NK-92 (cell line): ENCODE data around the gene UBE2D2.
"Not testable (repeated sequence)": the region's sequence is repeated elsewhere in the genome, so short reads cannot be mapped to it uniquely, and the experiment has no call there.

Experiments used
- DNase-seq: peaks from one replicate; lab custom pipeline; 2025; ENCODE audit not compliant: unreplicated experiment; lab: John Stamatoyannopoulos, UW

Gene UBE2D2

GRCh38 chr5:139578325-139578724, 17.2 kb downstream of the UBE2D2 start:
- DNase-seq, result no peak

- DNase-seq, result not testable (repeated sequence)
These were observed 21.0 kb downstream of the UBE2D2 start for GRCh38 chr5:139582181-139582580.

- DNase-seq, result no peak
These were observed 23.0 kb downstream of the UBE2D2 start for GRCh38 chr5:139584137-139584536.

- not testable (repeated sequence) for DNase-seq
These were observed 27.0 kb downstream of the UBE2D2 start for GRCh38 chr5:139588116-139588515.

DNA sequence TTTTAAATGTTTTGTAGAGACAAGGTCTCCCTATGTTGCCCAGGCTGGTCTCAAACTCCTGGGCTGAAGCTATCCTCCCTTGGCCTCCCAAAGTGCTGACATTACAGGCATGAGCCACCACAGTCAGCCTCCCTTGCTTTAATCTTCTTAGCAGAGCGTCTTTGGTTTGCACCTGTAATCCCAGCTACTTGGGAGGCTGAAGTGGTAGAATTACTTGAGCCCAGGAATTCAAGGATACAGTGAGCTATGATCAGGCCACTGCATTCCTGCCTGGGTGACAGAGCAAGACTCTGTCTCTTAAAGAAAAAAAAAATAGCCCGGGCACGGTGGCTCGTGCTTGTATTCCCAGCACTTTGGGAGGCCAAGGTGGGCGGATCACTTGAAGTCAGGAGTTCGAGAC, 27.8 kb downstream of the UBE2D2 start:
- no peak for DNase-seq

- DNase-seq, result no peak
These were observed 31.1 kb downstream of the UBE2D2 start for GRCh38 chr5:139592289-139592688.

DNA sequence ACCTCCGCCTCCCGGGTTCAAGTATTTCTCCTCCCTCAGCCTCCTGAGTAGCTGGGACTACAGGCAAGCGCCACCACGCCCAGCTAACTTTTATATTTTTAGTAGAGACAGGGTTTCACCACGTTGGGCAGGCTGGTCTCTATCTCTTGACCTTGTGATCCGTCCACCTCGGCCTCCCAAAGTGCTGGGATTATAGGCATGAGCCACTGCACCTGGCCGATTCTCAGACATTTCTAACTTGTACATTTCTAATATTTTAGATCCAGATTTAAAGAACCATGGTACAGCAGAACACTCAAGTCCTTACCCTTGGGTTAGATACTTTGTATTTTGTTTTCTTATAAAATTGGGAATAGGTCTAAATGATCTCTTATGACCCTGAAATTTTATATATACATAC, 31.9 kb downstream of the UBE2D2 start:
- DNase-seq, result not testable (repeated sequence)

- no peak for DNase-seq
These were observed 32.7 kb downstream of the UBE2D2 start for GRCh38 chr5:139593716-139594319.

- no peak for DNase-seq
These were observed 36.0 kb downstream of the UBE2D2 start for GRCh38 chr5:139597134-139597533.

DNA sequence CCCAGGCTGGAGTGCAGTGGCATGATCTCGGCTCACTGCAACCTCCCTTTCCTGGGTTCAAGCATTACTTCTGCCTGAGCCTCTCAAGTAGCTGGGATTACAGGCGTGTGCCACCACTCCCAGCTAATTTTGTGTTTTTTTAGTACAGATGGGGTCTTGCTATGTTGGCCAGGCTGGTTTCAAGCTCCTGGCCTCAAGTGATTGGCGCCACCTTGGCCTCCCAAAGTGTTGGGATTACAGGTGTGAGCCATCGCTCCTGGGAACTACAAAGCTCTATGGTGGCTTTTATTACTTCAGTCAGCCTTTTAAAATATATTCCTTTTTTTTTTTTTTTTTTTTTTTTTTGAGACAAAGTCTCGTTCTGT, 37.4 kb downstream of the UBE2D2 start:
- DNase-seq, result not testable (repeated sequence)

GRCh38 chr5:139600336-139600949, 39.3 kb downstream of the UBE2D2 start:
- no peak for DNase-seq

GRCh38 chr5:139601429-139601828, 40.3 kb downstream of the UBE2D2 start:
- no peak for DNase-seq

DNA sequence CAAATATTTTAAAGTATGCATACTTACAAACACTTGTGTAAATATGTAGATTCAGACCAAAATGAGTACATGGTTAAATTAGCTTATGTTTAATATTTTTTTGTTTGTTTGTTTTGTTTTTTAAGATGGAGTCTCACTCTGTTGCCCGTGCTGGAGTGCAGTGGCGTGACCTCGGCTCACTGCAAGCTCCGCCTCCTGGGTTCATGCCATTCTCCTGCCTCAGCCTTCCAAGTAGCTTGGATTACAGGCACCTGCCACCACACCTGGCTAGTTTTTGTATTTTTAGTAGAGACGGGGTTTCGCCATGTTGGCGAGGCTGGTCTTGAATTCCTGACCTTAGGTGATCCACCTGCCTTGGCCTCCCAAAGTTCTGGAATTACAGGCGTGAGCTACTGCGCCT, 40.8 kb downstream of the UBE2D2 start:
- not testable (repeated sequence) for DNase-seq

DNA sequence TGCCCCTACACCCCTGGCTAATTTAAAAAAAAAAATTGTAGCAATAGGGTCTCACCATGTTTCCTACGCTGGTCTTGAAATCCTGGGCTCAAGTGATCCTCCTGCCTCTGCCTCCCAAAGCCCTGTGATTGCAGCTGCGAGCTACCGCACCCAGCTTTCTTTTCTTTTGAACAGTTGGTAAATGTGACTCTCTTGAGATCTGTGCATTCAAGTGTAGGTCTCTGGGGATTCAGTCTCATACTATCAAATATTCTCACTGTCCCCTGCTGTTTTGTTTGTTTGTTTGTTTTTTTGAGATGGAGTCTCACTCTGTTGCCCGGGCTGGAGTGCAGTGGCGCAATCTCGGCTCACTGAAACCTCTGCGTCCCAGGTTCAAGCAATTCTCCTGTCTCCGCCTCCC, 44.7 kb downstream of the UBE2D2 start:
- no peak for DNase-seq

GRCh38 chr5:139611703-139612584, 50.8 kb downstream of the UBE2D2 start:
- DNase-seq, result no peak

DNA sequence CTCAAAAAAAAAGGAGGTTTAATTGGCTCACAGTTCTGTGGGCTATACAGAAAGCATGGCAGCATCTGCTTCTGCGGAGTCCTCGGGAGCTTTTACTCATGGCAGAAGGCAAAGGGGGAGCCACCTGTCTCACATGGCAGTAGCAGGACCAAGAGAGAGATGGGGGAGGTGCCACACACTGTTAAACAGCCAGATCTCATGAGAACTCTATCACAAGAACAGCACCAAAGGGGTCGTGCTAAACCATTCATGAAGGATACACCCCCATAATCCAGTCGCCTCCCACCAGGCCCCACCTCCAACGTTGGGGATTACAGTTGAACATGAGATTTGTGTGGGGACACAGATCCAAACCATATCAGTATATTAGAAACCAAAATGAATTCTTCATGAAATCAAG, 58.7 kb downstream of the UBE2D2 start:
- DNase-seq, result no peak

DNA sequence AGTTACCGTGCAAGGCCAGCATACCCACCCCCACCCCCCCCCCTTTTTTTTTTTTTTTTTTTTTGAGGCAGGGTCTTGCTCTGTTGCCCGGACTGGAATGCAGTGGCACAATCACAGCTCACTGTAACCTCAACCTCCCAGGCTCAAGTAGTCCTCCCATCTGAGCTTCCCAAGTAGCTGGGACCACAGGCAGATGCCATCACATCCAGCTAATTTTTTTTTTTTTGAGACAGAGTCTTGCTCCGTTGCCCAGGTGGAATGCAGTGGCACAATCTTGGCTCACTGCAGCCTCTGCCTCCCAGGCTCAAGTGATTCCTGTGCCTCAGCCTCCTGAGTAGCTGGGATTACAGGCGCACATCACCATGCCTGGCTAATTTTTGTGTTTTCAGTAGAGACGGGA, 64.3 kb downstream of the UBE2D2 start:
- not testable (repeated sequence) for DNase-seq

- no peak for DNase-seq
These were observed 69.7 kb downstream of the UBE2D2 start for GRCh38 chr5:139630855-139631254.

DNA sequence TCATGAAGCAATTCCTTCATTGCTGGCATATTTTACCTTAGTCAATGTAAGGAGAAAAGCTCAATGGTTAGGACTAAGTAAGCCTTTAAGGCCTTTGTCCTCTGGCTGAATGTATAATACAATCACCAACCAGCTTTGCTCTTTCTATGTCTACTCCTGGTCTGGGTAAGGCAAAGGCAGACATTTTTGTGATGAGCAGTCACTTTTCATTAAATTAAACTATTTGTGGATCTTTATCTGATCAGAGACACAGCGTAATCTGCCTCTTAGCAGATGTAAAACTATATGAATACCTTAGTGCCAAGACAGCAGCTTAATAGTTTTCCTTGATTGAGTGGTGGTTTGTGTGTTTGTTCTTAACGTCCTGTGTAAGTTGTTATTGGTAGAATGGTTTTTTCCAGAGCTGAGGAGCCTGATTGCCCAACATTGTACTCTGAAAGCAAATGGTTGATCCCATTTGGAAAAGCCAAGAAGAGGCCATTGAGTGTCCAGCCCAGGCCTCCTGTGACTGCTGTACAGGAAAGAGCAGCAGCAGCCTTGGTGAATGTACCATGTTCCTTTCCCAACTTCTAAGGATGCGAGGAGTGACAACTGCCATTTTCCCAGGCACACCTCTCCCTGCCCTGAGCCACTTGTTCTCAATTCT, 70.5 kb downstream of the UBE2D2 start:
- no peak for DNase-seq

GRCh38 chr5:139633295-139634027, 72.3 kb downstream of the UBE2D2 start:
- no peak for DNase-seq

- DNase-seq, result no peak
These were observed 72.8 kb downstream of the UBE2D2 start for GRCh38 chr5:139634028-139634325.
